ENCODE measurements around the gene RABL3. TPM values are rescaled to one million over a fixed set of nuclear protein-coding genes. Genes with fewer than 3 reads are reported as not detected.
"Not testable (repeated sequence)": the region's sequence is repeated elsewhere in the genome, so short reads cannot be mapped to it uniquely, and the experiment has no call there.

The RABL3 gene
- total RNA-seq, 2 experiments from 2014 or later: 35.5 to 37.8 TPM

GRCh38 chr3:120641696-120642246, 100.5 kb downstream of the RABL3 start:
- no peak for DNase-seq
- peaks cover 10% of the 10 kb centered on the region for H3K4me1 Mint-ChIP-seq
- peaks cover 5% of the 10 kb centered on the region for H3K9me3 Mint-ChIP-seq (ENCODE audit: low read depth)
- H3K27me3 Mint-ChIP-seq: no peaks in the 10 kb centered on the region
- POLR2A ChIA-PET: no interaction called here
- no peak overlapping the region for H3K4me3 Mint-ChIP-seq
- ATAC-seq: no peak
- intact Hi-C loops (cut with DNase I, micrococcal nuclease): no loop called here
- H3K36me3 Mint-ChIP-seq (ENCODE audit: low read depth): peaks cover 1% of the 10 kb centered on the region
- CTCF ChIA-PET: no interaction called here
- no peak overlapping the region for H3K27ac Mint-ChIP-seq

GRCh38 chr3:120640231-120640630, 102.1 kb downstream of the RABL3 start:
- POLR2A ChIA-PET: no interaction called here
- DNase-seq (no peak), ATAC-seq (no peak)
- peaks cover 10% of the 10 kb centered on the region for H3K4me1 Mint-ChIP-seq
- intact Hi-C loops (cut with DNase I, micrococcal nuclease): no loop called here
- H3K4me3 Mint-ChIP-seq: no peak overlapping the region
- H3K27ac Mint-ChIP-seq: no peak overlapping the region
- H3K9me3 Mint-ChIP-seq (ENCODE audit: low read depth): peaks cover 5% of the 10 kb centered on the region
- H3K36me3 Mint-ChIP-seq (ENCODE audit: low read depth): peaks cover 1% of the 10 kb centered on the region
- CTCF ChIA-PET: no interaction called here
- no peaks in the 10 kb centered on the region for H3K27me3 Mint-ChIP-seq

GRCh38 chr3:120638820-120639219, 103.5 kb downstream of the RABL3 start:
- intact Hi-C loops (cut with DNase I, micrococcal nuclease); H3K27ac Mint-ChIP-seq; H3K36me3 Mint-ChIP-seq (ENCODE audit: low read depth); H3K4me1 Mint-ChIP-seq; H3K9me3 Mint-ChIP-seq (ENCODE audit: low read depth); H3K4me3 Mint-ChIP-seq; POLR2A ChIA-PET; DNase-seq; ATAC-seq; H3K27me3 Mint-ChIP-seq: not testable (repeated sequence)
- CTCF ChIA-PET: interaction anchor here (1.1 kb wide), 1 partner anchor 156 kb away, joined by 3 read pairs; no protein-coding TSS in a partner anchor

- no peak overlapping the region for H3K4me3 Mint-ChIP-seq
- no peak for ATAC-seq
- H3K36me3 Mint-ChIP-seq (ENCODE audit: low read depth): peaks cover 1% of the 10 kb centered on the region
- H3K27ac Mint-ChIP-seq: no peak overlapping the region
- H3K27me3 Mint-ChIP-seq: no peaks in the 10 kb centered on the region
- no peak for DNase-seq
- H3K4me1 Mint-ChIP-seq: peaks cover 10% of the 10 kb centered on the region
- H3K9me3 Mint-ChIP-seq (ENCODE audit: low read depth): peaks cover 5% of the 10 kb centered on the region
- POLR2A ChIA-PET: no interaction called here
- CTCF ChIA-PET: interaction anchor here (1.1 kb wide), 1 partner anchor 157 kb away, joined by 3 read pairs; no protein-coding TSS in a partner anchor
- intact Hi-C loops (cut with DNase I, micrococcal nuclease): no loop called here
Observed at GRCh38 chr3:120637851-120638559, 104.3 kb downstream of the RABL3 start.

- intact Hi-C loops (cut with DNase I, micrococcal nuclease): no loop called here
- Mint-ChIP-seq H3K36me3 (ENCODE audit: low read depth) (peaks cover 1% of the 10 kb centered on the region), H3K4me1 (peaks cover 10% of the 10 kb centered on the region), H3K27me3 (no peaks in the 10 kb centered on the region), H3K9me3 (ENCODE audit: low read depth) (peaks cover 5% of the 10 kb centered on the region), H3K4me3 (no peak overlapping the region), H3K27ac (no peak overlapping the region)
- no peak for ATAC-seq
- POLR2A ChIA-PET: no interaction called here
- CTCF ChIA-PET: no interaction called here
- no peak for DNase-seq
Observed at GRCh38 chr3:120636795-120637401, 105.4 kb downstream of the RABL3 start.

Other genes starting within 250 kb of the RABL3 start
- 100 to 1,000 TPM; 157 to 186 TPM for gene NDUFB4, start 146.2 kb downstream of the RABL3 start, total RNA-seq
- gene HGD, start 60.3 kb downstream of the RABL3 start, total RNA-seq: under 1 TPM; 0.16 to 0.58 TPM
- gene GTF2E1, start 228 bp upstream of the RABL3 start, total RNA-seq: 10 to 100 TPM; 26.1 to 27.0 TPM
- not detected for gene STXBP5L, start 165.7 kb upstream of the RABL3 start, total RNA-seq

Measured in activated CD4-positive, alpha-beta T cell treated with anti-CD3 and anti-CD28 coated beads for 36 hours (primary cell).